ENCODE measurements around the gene IL17RB. TPM values are rescaled to one million over a fixed set of nuclear protein-coding genes. Genes with fewer than 3 reads are reported as not detected.

IL17RB gene
- total RNA-seq = under 1 TPM; 0.14 to 0.15 TPM

- Mint-ChIP-seq H3K4me3 (peak within 1 kb of the TSS; percentile 65), H3K27ac (no peak within 1 kb of the TSS), H3K36me3 (ENCODE audit: low read depth) (no peaks in the 10 kb centered on the region), H3K9me3 (no peaks in the 10 kb centered on the region), H3K4me1 (ENCODE audit: low read depth) (peaks cover 2% of the 10 kb centered on the region), H3K27me3 (ENCODE audit: low read depth) (peaks cover 41% of the 10 kb centered on the region)
- peak; percentile 31 for DNase-seq
- intact Hi-C loops (cut with micrococcal nuclease) = loop anchor here (5.0 kb wide), 1 partner anchor 94 kb away; no protein-coding TSS in a partner anchor
- CTCF ChIA-PET = interaction anchor here (0.8 kb wide), 1 partner anchor 93 kb away, joined by 3 read pairs; no protein-coding TSS in a partner anchor
These were observed at the start of gene IL17RB, which contains the start of gene CHDH for GRCh38 chr3:53846134-53846850. IL17RB (plus strand) TSS chr3:53846568; CDS start chr3:53846589, 21 bp downstream. CHDH (minus strand) TSS chr3:53846419; CDS start chr3:53824008, 22,411 bp downstream.

GRCh38 chr3:53798144-53798543 lies 48.2 kb upstream of the IL17RB start:
- no peak overlapping the region for H3K27ac Mint-ChIP-seq
- CTCF ChIA-PET = no interaction called here
- no peaks in the 10 kb centered on the region for H3K9me3 Mint-ChIP-seq
- intact Hi-C loops (cut with micrococcal nuclease) = no loop called here
- no peaks in the 10 kb centered on the region for H3K36me3 Mint-ChIP-seq (ENCODE audit: low read depth)
- H3K27me3 Mint-ChIP-seq (ENCODE audit: low read depth) = no peaks in the 10 kb centered on the region
- no peak overlapping the region for H3K4me3 Mint-ChIP-seq
- H3K4me1 Mint-ChIP-seq (ENCODE audit: low read depth) = no peaks in the 10 kb centered on the region
- no peak for DNase-seq

GRCh38 chr3:53799338-53799865 lies 47.0 kb upstream of the IL17RB start:
- intact Hi-C loops (cut with micrococcal nuclease) = no loop called here
- Mint-ChIP-seq H3K4me1 (ENCODE audit: low read depth) (no peaks in the 10 kb centered on the region), H3K36me3 (ENCODE audit: low read depth) (no peaks in the 10 kb centered on the region), H3K27ac (no peak overlapping the region), H3K9me3 (no peaks in the 10 kb centered on the region), H3K4me3 (no peak overlapping the region), H3K27me3 (ENCODE audit: low read depth) (no peaks in the 10 kb centered on the region)
- DNase-seq = no peak
- CTCF ChIA-PET = no interaction called here

- Mint-ChIP-seq H3K27ac (no peak overlapping the region), H3K36me3 (ENCODE audit: low read depth) (no peaks in the 10 kb centered on the region), H3K27me3 (ENCODE audit: low read depth) (no peaks in the 10 kb centered on the region), H3K9me3 (no peaks in the 10 kb centered on the region), H3K4me3 (no peak overlapping the region), H3K4me1 (ENCODE audit: low read depth) (no peaks in the 10 kb centered on the region)
- CTCF ChIA-PET = no interaction called here
- no peak for DNase-seq
- intact Hi-C loops (cut with micrococcal nuclease) = no loop called here
These were observed 46.1 kb upstream of the IL17RB start for GRCh38 chr3:53800041-53800906.

GRCh38 chr3:53801319-53801718 lies 45.0 kb upstream of the IL17RB start:
- H3K4me3 Mint-ChIP-seq = no peak overlapping the region
- H3K9me3 Mint-ChIP-seq = no peaks in the 10 kb centered on the region
- H3K4me1 Mint-ChIP-seq (ENCODE audit: low read depth) = no peaks in the 10 kb centered on the region
- CTCF ChIA-PET = no interaction called here
- H3K36me3 Mint-ChIP-seq (ENCODE audit: low read depth) = no peaks in the 10 kb centered on the region
- no peaks in the 10 kb centered on the region for H3K27me3 Mint-ChIP-seq (ENCODE audit: low read depth)
- no peak overlapping the region for H3K27ac Mint-ChIP-seq
- no peak for DNase-seq
- intact Hi-C loops (cut with micrococcal nuclease) = no loop called here

- CTCF ChIA-PET = interaction anchor here (0.7 kb wide), 1 partner anchor 300 kb away, joined by 3 read pairs; no protein-coding TSS in a partner anchor
- Mint-ChIP-seq H3K27me3 (ENCODE audit: low read depth) (no peaks in the 10 kb centered on the region), H3K36me3 (ENCODE audit: low read depth) (no peaks in the 10 kb centered on the region), H3K4me1 (ENCODE audit: low read depth) (no peaks in the 10 kb centered on the region), H3K4me3 (no peak overlapping the region), H3K27ac (no peak overlapping the region), H3K9me3 (no peaks in the 10 kb centered on the region)
- intact Hi-C loops (cut with micrococcal nuclease) = no loop called here
- no peak for DNase-seq
These were observed 44.0 kb upstream of the IL17RB start for GRCh38 chr3:53802256-53802880.

- H3K36me3 Mint-ChIP-seq (ENCODE audit: low read depth) = no peaks in the 10 kb centered on the region
- no peaks in the 10 kb centered on the region for H3K27me3 Mint-ChIP-seq (ENCODE audit: low read depth)
- no peaks in the 10 kb centered on the region for H3K9me3 Mint-ChIP-seq
- DNase-seq = no peak
- CTCF ChIA-PET = interaction anchor here (0.7 kb wide), 1 partner anchor 301 kb away, joined by 3 read pairs; no protein-coding TSS in a partner anchor
- intact Hi-C loops (cut with micrococcal nuclease) = no loop called here
- no peaks in the 10 kb centered on the region for H3K4me1 Mint-ChIP-seq (ENCODE audit: low read depth)
- no peak overlapping the region for H3K27ac Mint-ChIP-seq
- no peak overlapping the region for H3K4me3 Mint-ChIP-seq
These were observed 43.1 kb upstream of the IL17RB start for GRCh38 chr3:53803124-53803815.

- no peak overlapping the region for H3K27ac Mint-ChIP-seq
- DNase-seq = no peak
- H3K36me3 Mint-ChIP-seq (ENCODE audit: low read depth) = no peaks in the 10 kb centered on the region
- H3K27me3 Mint-ChIP-seq (ENCODE audit: low read depth) = no peaks in the 10 kb centered on the region
- H3K4me1 Mint-ChIP-seq (ENCODE audit: low read depth) = no peaks in the 10 kb centered on the region
- no peaks in the 10 kb centered on the region for H3K9me3 Mint-ChIP-seq
- intact Hi-C loops (cut with micrococcal nuclease) = no loop called here
- CTCF ChIA-PET = no interaction called here
- H3K4me3 Mint-ChIP-seq = no peak overlapping the region
These were observed 42.3 kb upstream of the IL17RB start for GRCh38 chr3:53803816-53804695.

- Mint-ChIP-seq H3K27me3 (ENCODE audit: low read depth) (no peaks in the 10 kb centered on the region), H3K27ac (no peak overlapping the region), H3K4me1 (ENCODE audit: low read depth) (no peaks in the 10 kb centered on the region), H3K4me3 (no peak overlapping the region), H3K36me3 (ENCODE audit: low read depth) (no peaks in the 10 kb centered on the region), H3K9me3 (no peaks in the 10 kb centered on the region)
- DNase-seq = no peak
- intact Hi-C loops (cut with micrococcal nuclease) = no loop called here
- CTCF ChIA-PET = no interaction called here
These were observed 41.5 kb upstream of the IL17RB start for GRCh38 chr3:53804697-53805462.

GRCh38 chr3:53805463-53806159 lies 40.8 kb upstream of the IL17RB start:
- no peak overlapping the region for H3K4me3 Mint-ChIP-seq
- no peaks in the 10 kb centered on the region for H3K36me3 Mint-ChIP-seq (ENCODE audit: low read depth)
- H3K4me1 Mint-ChIP-seq (ENCODE audit: low read depth) = no peaks in the 10 kb centered on the region
- CTCF ChIA-PET = no interaction called here
- H3K27ac Mint-ChIP-seq = no peak overlapping the region
- no peaks in the 10 kb centered on the region for H3K9me3 Mint-ChIP-seq
- intact Hi-C loops (cut with micrococcal nuclease) = no loop called here
- no peak for DNase-seq
- H3K27me3 Mint-ChIP-seq (ENCODE audit: low read depth) = no peaks in the 10 kb centered on the region
